Lung (tissue), 12 donors: ENCODE data around the gene SH3PXD2A. TPM values are rescaled to one million over a fixed set of nuclear protein-coding genes. Genes with fewer than 3 reads are reported as not detected.
A peak's percentile ranks its signal among the peaks of the same experiment; 100 is the strongest.

Experiments
- ATAC-seq: fragments of 200-7000 bp; cut with Tn5 transposase; one replicate; pipeline ENCODE4 v1.9.1; 2020; ENCODE audit warnings: moderate number of reproducible peaks; ENCODE audit not compliant: insufficient read depth, low FRiP score
- DNase-seq, 3 donors: peaks; one replicate each; pipeline ENCODE4 v3.0.0-alpha.2; 2013 to 2017
- H3K27ac ChIP-seq, 2 donors: one replicate each; pipeline ENCODE4 v1.5.1; 2013; ENCODE audit warnings: mild to moderate bottlenecking in 2 of 2, moderate library complexity in 2 of 2, control low read depth in 1 of 2, inconsistent platforms in 1 of 2, low read depth in 1 of 2, low read length in 1 of 2
- H3K27me3 ChIP-seq, 3 donors: one replicate each; pipeline ENCODE4 v1.5.1; 2013; ENCODE audit warnings: low read length in 2 of 3; ENCODE audit not compliant: control insufficient read depth in 3 of 3, insufficient read depth in 3 of 3
- H3K36me3 ChIP-seq, 4 donors: one replicate each; pipeline ENCODE4 v1.5.1; 2013; ENCODE audit warnings: low read length in 4 of 4, mild to moderate bottlenecking in 1 of 4, moderate library complexity in 1 of 4; ENCODE audit not compliant: control insufficient read depth in 4 of 4, insufficient read depth in 4 of 4
- H3K4me1 ChIP-seq, 5 donors: one replicate each; pipeline ENCODE4 v1.5.1; 2013; ENCODE audit warnings: low read length in 5 of 5, mild to moderate bottlenecking in 2 of 5, moderate library complexity in 1 of 5; ENCODE audit not compliant: control insufficient read depth in 5 of 5, insufficient read depth in 5 of 5
- H3K4me3 ChIP-seq: one replicate; pipeline ENCODE4 v1.5.1; 2013; ENCODE audit warnings: mild to moderate bottlenecking, control low read depth, moderate library complexity
- H3K9ac ChIP-seq, 2 donors: one replicate each; pipeline ENCODE4 v1.5.1; 2013; ENCODE audit warnings: low read length in 2 of 2, control low read depth in 1 of 2; ENCODE audit not compliant: insufficient read depth in 1 of 2
- H3K9me3 ChIP-seq, 4 donors: one replicate each; pipeline ENCODE4 v1.5.1; 2013; ENCODE audit warnings: low read length in 3 of 4, mild to moderate bottlenecking in 1 of 4, moderate library complexity in 1 of 4; ENCODE audit not compliant: control insufficient read depth in 4 of 4, insufficient read depth in 3 of 4
- CTCF ChIP-seq: IDR thresholded peaks from 2 replicates; pipeline ENCODE4 v1.5.1; 2012; ENCODE audit warnings: mild to moderate bottlenecking; ENCODE audit errors: control extremely low read depth, extremely low read depth
- WGBS, 2 donors: extraction: QIAGEN DNeasy Blood & Tissue Kit; methylation state at CpG; one replicate each; pipeline ENCODE4 v1.1.7; 2013; 5-methylcytosine and 5-hydroxymethylcytosine counted together
- polyA plus RNA-seq, 2 donors: library from polyadenylated mRNA; stranded (reverse); fragments of 200-250 nt; gene quantifications; one replicate each; pipeline ENCODE4 v1.2.1, GENCODE V29; 2013
- total RNA-seq, 2 donors: library from RNA; depleted of rRNA in 1 of 2; stranded (reverse); fragments of >200 nt in 1 of 2; gene quantifications; one replicate each; pipeline ENCODE4 v1.2.1, GENCODE V29; 2014 to 2021
- donor health status: control.
- donor health status: control.
- donor health status: Bipolar disorder and iron deficiency.
- donor health status: healthy.
- donor health status: DM: yes; HTN: yes; CAD: no.

Gene SH3PXD2A
- total and polyA plus RNA-seq, 4 donors: 9.9 to 53.2 (median 29.2) TPM

DNA sequence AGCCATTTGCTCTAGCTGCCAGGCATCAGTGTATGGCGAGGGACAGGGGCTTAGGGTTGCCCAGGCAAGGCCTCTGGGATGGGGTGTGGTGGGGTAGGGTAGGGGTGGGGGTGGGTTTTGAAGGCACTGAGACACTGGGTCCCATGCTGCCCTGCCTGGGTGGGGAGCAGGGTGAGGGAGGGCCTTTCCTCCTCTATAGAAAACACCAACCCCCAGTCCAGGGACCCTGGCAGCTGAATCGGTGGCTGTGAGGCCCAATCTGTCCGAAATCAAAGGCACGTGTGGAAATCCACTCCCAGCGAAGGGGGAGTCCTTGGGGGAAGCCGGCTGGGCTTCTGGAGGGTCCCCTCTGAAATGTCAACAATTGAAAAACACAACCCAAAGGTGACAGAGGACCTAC, 255.5 kb downstream of the SH3PXD2A start:
- Histone ChIP-seq H3K4me3 (no peak overlapping the region), H3K27ac (no peak overlapping the region), H3K27me3 (no peaks in the 10 kb centered on the region), H3K36me3 (peaks cover 0 to 29% (median 18%) of the 10 kb centered on the region in 4 donors), H3K9me3 (no peaks in the 10 kb centered on the region), H3K9ac (no peak overlapping the region), H3K4me1 (peaks cover 0 to 5% (median 0%) of the 10 kb centered on the region in 5 donors)
- no peak for TF ChIP-seq CTCF
- 85 to 86% methylated on average over 6 of the region's 6 CpGs for WGBS, 2 donors
- ATAC-seq (no peak), DNase-seq (no peak)

GRCh38 chr10:103599211-103599610, 256.2 kb downstream of the SH3PXD2A start:
- Histone ChIP-seq H3K36me3 (peaks cover 0 to 27% (median 15%) of the 10 kb centered on the region in 4 donors), H3K27ac (no peak overlapping the region), H3K27me3 (no peaks in the 10 kb centered on the region), H3K9ac (no peak overlapping the region), H3K4me3 (no peak overlapping the region), H3K4me1 (peaks cover 0 to 5% (median 0%) of the 10 kb centered on the region in 5 donors), H3K9me3 (no peaks in the 10 kb centered on the region)
- ATAC-seq: no peak
- no peak for TF ChIP-seq CTCF
- no peak for DNase-seq
- WGBS, 2 donors: 81 to 88% methylated on average over 3 of the region's 3 CpGs

DNA sequence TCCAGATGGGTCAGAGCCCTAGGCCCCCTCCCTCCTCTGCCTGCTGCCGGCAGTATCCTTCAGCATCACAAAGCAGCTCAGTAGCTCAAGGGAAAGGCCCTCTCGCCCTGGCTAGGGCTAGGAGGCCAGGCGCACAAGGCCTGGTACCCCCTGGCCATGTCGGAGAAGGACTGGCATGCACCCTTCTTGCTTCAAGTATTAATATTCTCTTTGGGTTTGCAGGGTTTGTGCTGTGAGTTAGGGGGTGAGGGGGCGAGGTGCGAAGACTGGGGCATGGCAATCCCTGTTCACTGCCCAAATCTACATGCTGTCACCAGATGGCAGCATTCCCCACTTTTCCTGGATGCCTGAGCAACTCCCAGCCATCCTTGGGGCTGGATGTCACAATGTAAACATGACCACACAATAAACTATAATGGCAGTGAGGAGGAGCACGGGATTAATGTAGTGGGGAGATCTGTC, 256.7 kb downstream of the SH3PXD2A start:
- ATAC-seq: no peak
- H3K4me1 ChIP-seq: peaks cover 0 to 5% (median 0%) of the 10 kb centered on the region in 5 donors

More for the DNA sequence above, 256.7 kb downstream of the SH3PXD2A start:
- no peaks in the 10 kb centered on the region for H3K9me3 ChIP-seq
- no peak overlapping the region for H3K27ac ChIP-seq
- no peak overlapping the region for H3K4me3 ChIP-seq
- DNase-seq: peak; percentile 79 to 92 (median 89)
- TF ChIP-seq CTCF: peak; percentile 51
- no peaks in the 10 kb centered on the region for H3K27me3 ChIP-seq
- peaks cover 0 to 23% (median 13%) of the 10 kb centered on the region in 4 donors for H3K36me3 ChIP-seq
- 67% methylated on average over 7 of the region's 7 CpGs for WGBS, 2 donors
- no peak overlapping the region for H3K9ac ChIP-seq
